Esophagus muscularis mucosa (tissue), 4 donors: Measurements from ENCODE around the gene ARHGEF10L. TPM values are rescaled to one million over a fixed set of nuclear protein-coding genes. Genes with fewer than 3 reads are reported as not detected.

Experiments
- DNase-seq: peaks from one replicate; pipeline ENCODE4 v3.0.0-alpha.2; 2017; ENCODE audit errors: extremely low spot score
- H3K27ac ChIP-seq, 4 donors: fragments of 200-600 bp; sonication (generic); replicated peaks in 1 of 4; 1 replicate in 3 of 4; 2 replicates in 1 of 4; pipeline ENCODE4 v1.5.1; 2016 to 2019; ENCODE audit warnings: mild to moderate bottlenecking in 1 of 4
- H3K27me3 ChIP-seq, 4 donors: fragments of 200-600 bp; sonication (generic); one replicate each; pipeline versions ENCODE4 v1.5.1 to v1.6.0; 2016 to 2019
- H3K36me3 ChIP-seq, 4 donors: fragments of 200-600 bp; sonication (generic); one replicate each; pipeline ENCODE4 v1.5.1; 2016 to 2019
- H3K4me1 ChIP-seq, 4 donors: fragments of 200-600 bp; sonication (generic); one replicate each; pipeline ENCODE4 v1.5.1; 2016 to 2019
- H3K4me3 ChIP-seq, 4 donors: fragments of 200-600 bp; sonication (generic); 1 replicate in 2 of 4; 2 replicates in 2 of 4; pipeline ENCODE4 v1.5.1; 2016 to 2019; ENCODE audit warnings: mild to moderate bottlenecking in 4 of 4, moderate library complexity in 1 of 4
- H3K9me3 ChIP-seq, 4 donors: fragments of 200-600 bp; sonication (generic); 1 replicate in 3 of 4; 2 replicates in 1 of 4; pipeline ENCODE4 v1.5.1; 2016 to 2019
- CTCF ChIP-seq, 3 experiments: fragments of 200-600 bp in 2 of 3; fragments of 450-650 bp in 1 of 3; sonication (generic) in 2 of 3; IDR thresholded peaks; one replicate each; pipeline ENCODE4 v1.5.1; 2017 to 2019; ENCODE audit warnings: antibody characterized with exemption in 3 of 3, mild to moderate bottlenecking in 2 of 3, moderate library complexity in 1 of 3
- EP300 ChIP-seq: sonication (generic); formaldehyde crosslinking; IDR thresholded peaks from one replicate; pipeline ENCODE4 v1.6.1; 2017; ENCODE audit warnings: antibody characterized with exemption
- POLR2A ChIP-seq: fragments of 450-650 bp; IDR thresholded peaks from one replicate; pipeline ENCODE4 v1.6.1; 2017; ENCODE audit warnings: antibody characterized with exemption, moderate library complexity, mild to moderate bottlenecking, low read depth
- POLR2AphosphoS5 ChIP-seq, 2 donors: sonication (generic); formaldehyde crosslinking; IDR thresholded peaks; one replicate each; pipeline ENCODE4 v1.6.1; 2017; ENCODE audit warnings: antibody characterized with exemption in 2 of 2
- WGBS: methylation state at CpG from one replicate; pipeline ENCODE4 v1.1.5; 2018; 5-methylcytosine and 5-hydroxymethylcytosine counted together
- intact Hi-C: fragments of 100-400 bp; cut with DNase I; formaldehyde crosslinking; loops from one replicate; pipeline ENCODE4 v1.15.1; 2023
- total RNA-seq, 4 donors: library from RNA; depleted of rRNA; stranded (reverse); fragments of >200 nt; gene quantifications; one replicate each; pipeline versions ENCODE4 v1.1.0 to v1.2.1, GENCODE V29; 2016

The ARHGEF10L gene
- total RNA-seq, 4 donors from 2014 or later: 46.6 to 93.0 (median 66.9) TPM

GRCh38 chr1:17746920-17747319 is 207.4 kb downstream of the ARHGEF10L start:
- Histone ChIP-seq H3K27ac (no peak overlapping the region), H3K4me3 (no peak overlapping the region), H3K27me3 (peaks cover 0 to 32% (median 0%) of the 10 kb centered on the region in 4 donors), H3K4me1 (peaks cover 0 to 8% (median 5%) of the 10 kb centered on the region in 4 donors), H3K36me3 (no peaks in the 10 kb centered on the region), H3K9me3 (peaks cover 0 to 4% (median 2%) of the 10 kb centered on the region in 4 donors)
- TF ChIP-seq POLR2A (no peak), POLR2AphosphoS5 (IDR thresholded peaks at IDR 0.05) (no peak), CTCF (IDR thresholded peaks at IDR 0.05) (no peak), EP300 (no peak)
- intact Hi-C loops: no loop called here
- 90% methylated on average over 2 of the region's 2 CpGs for WGBS
- DNase-seq: no peak

Other genes starting within 250 kb of the ARHGEF10L start
- 1 to 10 TPM in 1 of 4 donors, not detected in 3; 5.6 TPM for gene PADI4, start 231.5 kb upstream of the ARHGEF10L start, total RNA-seq
- not detected for gene PADI6, start 167.5 kb upstream of the ARHGEF10L start, total RNA-seq
- 10 to 100 TPM; 12.0 to 22.6 (median 20.5) TPM for gene RCC2, start 100.0 kb upstream of the ARHGEF10L start, total RNA-seq
- gene ACTL8, start 215.6 kb downstream of the ARHGEF10L start, total RNA-seq: not detected